ENCODE results near the gene ASXL2. TPM values are rescaled to one million over a fixed set of nuclear protein-coding genes. Genes with fewer than 3 reads are reported as not detected.
A peak's percentile ranks its signal among the peaks of the same experiment; 100 is the strongest.
"Not testable (repeated sequence)": the region's sequence is repeated elsewhere in the genome, so short reads cannot be mapped to it uniquely, and the experiment has no call there.

ASXL2 gene
- polyA plus RNA-seq (2013, experiment 1 of 2) = 12.0 TPM
- 11.0 TPM for polyA plus RNA-seq (2013, experiment 2 of 2)

DNA sequence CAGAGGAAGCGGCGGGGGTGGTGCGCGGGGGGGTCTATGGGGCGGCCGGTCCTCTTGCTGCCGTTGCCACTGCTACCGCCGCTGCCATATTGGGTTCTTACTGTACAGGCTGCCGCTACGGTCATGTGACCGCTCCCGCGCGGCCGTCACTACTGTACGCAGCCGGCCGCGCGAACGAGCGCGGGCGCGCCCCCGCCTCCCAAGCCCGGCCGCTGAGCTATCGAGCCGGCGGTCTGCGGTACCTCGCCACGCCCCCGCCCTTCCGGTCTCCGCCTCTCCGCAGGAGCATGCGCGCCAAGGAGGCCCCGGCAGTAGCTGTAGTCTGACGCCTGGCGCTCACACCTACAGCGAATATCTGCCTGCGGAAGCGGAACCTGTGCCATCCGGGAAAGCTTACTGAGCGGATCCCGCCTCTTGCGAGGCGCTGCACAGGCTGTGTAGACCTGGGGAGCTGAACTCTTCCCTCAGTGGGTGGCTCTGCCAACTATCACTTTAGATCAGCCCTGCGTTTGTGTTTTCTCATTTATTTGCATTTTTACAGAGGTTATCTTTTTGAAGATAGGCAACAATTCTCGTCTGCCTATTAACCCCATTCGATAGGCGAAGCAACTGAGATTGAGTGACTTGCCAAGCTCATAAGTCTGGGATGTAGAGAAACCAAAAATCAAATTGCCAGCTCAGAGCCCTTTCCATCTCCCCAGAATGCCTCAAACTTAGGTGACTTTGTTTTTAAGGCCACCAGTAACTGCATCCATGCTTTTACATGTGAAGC is at the start of gene ASXL2:
TSS of gene ASXL2 (minus strand) at position 127 of the 772 bp plus-strand sequence. CDS start 265 bp downstream, outside the sequence.
- H3K4me1 ChIP-seq (ENCODE audit: control insufficient read depth, insufficient read depth, low read length, poor library complexity, severe bottlenecking) = peaks cover 6% of the 10 kb centered on the region
- peak within 1 kb of the TSS; percentile 97 for H3K4me3 ChIP-seq (ENCODE audit: extremely low read depth, insufficient read depth, low read length, poor library complexity, severe bottlenecking)
- peak within 1 kb of the TSS; percentile 93 for H3K27ac ChIP-seq (ENCODE audit: low read depth, low read length, severe bottlenecking)
- peaks cover 16% of the 10 kb centered on the region for H3K36me3 ChIP-seq (ENCODE audit: control insufficient read depth, insufficient read depth, low read length)
- 4% methylated on average over 55 to 56 of the region's 56 CpGs for WGBS, 2 experiments (ENCODE audit: insufficient coverage in 2 of 2)
- no peaks in the 10 kb centered on the region for H3K9me3 ChIP-seq (ENCODE audit: control insufficient read depth, low read length)

GRCh38 chr2:25926984-25927756 is 48.9 kb upstream of the ASXL2 start:
- H3K27ac ChIP-seq (ENCODE audit: low read depth, low read length, severe bottlenecking) = no peak overlapping the region
- H3K4me1 ChIP-seq (ENCODE audit: control insufficient read depth, insufficient read depth, low read length, poor library complexity, severe bottlenecking) = no peaks in the 10 kb centered on the region
- 94% methylated on average over 7 to 9 of the region's 18 CpGs for WGBS, 2 experiments (ENCODE audit: insufficient coverage in 2 of 2)
- peaks cover 34% of the 10 kb centered on the region for H3K36me3 ChIP-seq (ENCODE audit: control insufficient read depth, insufficient read depth, low read length)
- no peak overlapping the region for H3K4me3 ChIP-seq (ENCODE audit: extremely low read depth, insufficient read depth, low read length, poor library complexity, severe bottlenecking)
- no peaks in the 10 kb centered on the region for H3K9me3 ChIP-seq (ENCODE audit: control insufficient read depth, low read length)

DNA sequence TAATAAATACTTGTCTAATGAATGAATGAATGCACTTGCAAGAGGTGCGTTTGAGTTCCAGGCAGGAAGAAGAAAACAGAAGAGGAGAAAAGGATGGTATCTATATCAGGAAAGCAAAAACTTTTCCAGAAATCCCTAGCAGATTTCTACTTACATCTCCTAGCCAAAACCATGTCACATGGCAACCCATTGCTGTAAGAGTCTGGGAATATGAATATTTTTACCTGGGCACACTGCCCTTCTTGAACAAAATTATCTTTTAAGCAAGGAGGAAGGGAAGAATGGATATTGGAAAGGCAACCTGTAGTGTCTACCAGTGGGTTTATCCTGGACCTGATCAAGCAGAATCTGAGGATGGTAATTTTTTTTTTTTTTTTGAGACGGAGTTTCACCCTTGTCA is 44.2 kb upstream of the ASXL2 start:
- Histone ChIP-seq H3K9me3 (ENCODE audit: control insufficient read depth, low read length) (no peaks in the 10 kb centered on the region), H3K36me3 (ENCODE audit: control insufficient read depth, insufficient read depth, low read length) (peaks cover 9% of the 10 kb centered on the region), H3K4me3 (ENCODE audit: extremely low read depth, insufficient read depth, low read length, poor library complexity, severe bottlenecking) (no peak overlapping the region), H3K27ac (ENCODE audit: low read depth, low read length, severe bottlenecking) (no peak overlapping the region), H3K4me1 (ENCODE audit: control insufficient read depth, insufficient read depth, low read length, poor library complexity, severe bottlenecking) (no peaks in the 10 kb centered on the region)
- 80% methylated on average over 1 of the region's 2 CpGs; no CpG with 5 or more reads in 1 of the 2 experiments for WGBS, 2 experiments (ENCODE audit: insufficient coverage in 2 of 2)

DNA sequence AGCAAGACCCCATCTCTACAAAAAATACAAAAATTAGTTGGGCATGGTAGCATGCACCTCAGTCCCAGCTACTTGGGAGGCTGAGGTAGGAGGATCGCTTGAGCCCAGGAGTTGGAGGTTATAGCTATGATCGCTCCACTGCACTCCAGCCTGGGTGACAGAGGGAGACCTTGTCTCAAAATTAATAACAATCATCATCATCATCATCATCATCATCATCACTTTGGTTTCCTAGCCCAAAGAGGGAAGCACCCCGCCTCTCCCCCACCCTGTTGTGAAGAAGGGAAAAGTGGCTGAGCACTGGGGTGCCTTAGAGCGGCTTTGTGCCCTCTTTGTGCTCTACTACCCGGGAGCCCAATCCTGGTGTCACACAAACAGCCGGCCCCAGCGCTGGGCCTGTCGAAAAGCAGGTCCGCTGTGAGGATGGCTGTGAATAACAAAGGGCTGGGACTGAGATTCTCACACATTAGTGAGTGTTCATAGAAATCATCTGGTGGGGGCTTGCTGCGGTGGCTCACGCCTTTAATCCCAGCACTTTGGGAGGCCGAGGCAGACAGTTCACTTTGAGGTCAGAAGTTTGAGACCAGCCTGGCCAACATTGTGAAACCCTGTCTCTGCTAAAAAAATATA is 42.6 kb upstream of the ASXL2 start:
- WGBS, 2 experiments (ENCODE audit: insufficient coverage in 2 of 2) = 74 to 75% methylated on average over 3 to 8 of the region's 12 CpGs
- no peaks in the 10 kb centered on the region for H3K36me3 ChIP-seq (ENCODE audit: control insufficient read depth, insufficient read depth, low read length)
- H3K4me3 ChIP-seq (ENCODE audit: extremely low read depth, insufficient read depth, low read length, poor library complexity, severe bottlenecking) = no peak overlapping the region
- no peaks in the 10 kb centered on the region for H3K4me1 ChIP-seq (ENCODE audit: control insufficient read depth, insufficient read depth, low read length, poor library complexity, severe bottlenecking)
- H3K9me3 ChIP-seq (ENCODE audit: control insufficient read depth, low read length) = no peaks in the 10 kb centered on the region
- H3K27ac ChIP-seq (ENCODE audit: low read depth, low read length, severe bottlenecking) = no peak overlapping the region

GRCh38 chr2:25920336-25920735 is 42.0 kb upstream of the ASXL2 start:
- H3K4me3 ChIP-seq (ENCODE audit: extremely low read depth, insufficient read depth, low read length, poor library complexity, severe bottlenecking) = no peak overlapping the region
- H3K27ac ChIP-seq (ENCODE audit: low read depth, low read length, severe bottlenecking) = no peak overlapping the region
- no peaks in the 10 kb centered on the region for H3K9me3 ChIP-seq (ENCODE audit: control insufficient read depth, low read length)
- WGBS, 2 experiments (ENCODE audit: insufficient coverage in 2 of 2) = 98 to 100% methylated on average over 4 to 5 of the region's 5 CpGs
- no peaks in the 10 kb centered on the region for H3K36me3 ChIP-seq (ENCODE audit: control insufficient read depth, insufficient read depth, low read length)
- no peaks in the 10 kb centered on the region for H3K4me1 ChIP-seq (ENCODE audit: control insufficient read depth, insufficient read depth, low read length, poor library complexity, severe bottlenecking)

DNA sequence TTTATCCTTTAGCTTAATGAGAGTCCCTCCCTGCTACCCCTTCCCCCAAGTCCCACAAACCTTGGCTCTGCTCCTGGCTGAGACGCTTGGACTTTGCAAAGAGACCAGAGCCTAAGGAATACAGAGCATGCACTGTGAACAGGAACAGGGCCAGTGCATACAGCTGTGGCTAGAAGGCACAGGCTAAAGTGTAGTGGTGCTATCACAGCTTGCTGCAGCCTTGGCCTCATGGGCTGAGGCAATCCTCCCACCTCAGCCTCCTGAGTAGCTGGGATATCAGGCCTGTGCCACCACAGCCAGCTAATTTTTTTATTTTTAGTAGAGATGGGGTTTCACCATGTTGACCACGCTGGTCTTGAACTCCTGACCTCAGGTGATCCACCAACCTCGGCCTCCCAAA is 39.5 kb upstream of the ASXL2 start:
- Histone ChIP-seq H3K4me1 (ENCODE audit: control insufficient read depth, insufficient read depth, low read length, poor library complexity, severe bottlenecking) (peaks cover 8% of the 10 kb centered on the region), H3K9me3 (ENCODE audit: control insufficient read depth, low read length) (no peaks in the 10 kb centered on the region), H3K36me3 (ENCODE audit: control insufficient read depth, insufficient read depth, low read length) (no peaks in the 10 kb centered on the region), H3K4me3 (ENCODE audit: extremely low read depth, insufficient read depth, low read length, poor library complexity, severe bottlenecking) (no peak overlapping the region), H3K27ac (ENCODE audit: low read depth, low read length, severe bottlenecking) (no peak overlapping the region)
- 92 to 100% methylated on average over 1 to 3 of the region's 3 CpGs for WGBS, 2 experiments (ENCODE audit: insufficient coverage in 2 of 2)

DNA sequence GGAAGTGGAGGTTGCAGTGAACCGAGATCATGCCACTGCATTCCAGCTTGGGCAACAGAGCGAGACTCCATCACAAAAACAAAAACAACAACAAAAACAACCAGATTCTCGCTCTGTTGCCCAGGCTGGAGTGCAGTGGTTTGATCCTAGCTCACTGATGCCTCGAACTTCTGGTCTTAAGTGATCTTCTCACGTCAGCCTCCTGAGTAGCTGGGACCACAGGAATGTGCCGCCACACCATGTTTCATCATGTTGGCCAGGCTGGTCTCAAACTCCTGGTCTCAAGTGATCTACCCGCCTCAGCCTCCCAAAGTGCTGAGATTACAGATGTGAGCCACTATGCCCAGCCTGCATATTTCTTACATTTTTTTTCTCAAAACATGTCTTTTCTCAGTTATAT is 39.1 kb upstream of the ASXL2 start:
- peaks cover 12% of the 10 kb centered on the region for H3K4me1 ChIP-seq (ENCODE audit: control insufficient read depth, insufficient read depth, low read length, poor library complexity, severe bottlenecking)
- not testable (repeated sequence) for H3K27ac ChIP-seq (ENCODE audit: low read depth, low read length, severe bottlenecking); H3K9me3 ChIP-seq (ENCODE audit: control insufficient read depth, low read length); H3K36me3 ChIP-seq (ENCODE audit: control insufficient read depth, insufficient read depth, low read length); H3K4me3 ChIP-seq (ENCODE audit: extremely low read depth, insufficient read depth, low read length, poor library complexity, severe bottlenecking)
- 95 to 99% methylated on average over 6 of the region's 7 CpGs for WGBS, 2 experiments (ENCODE audit: insufficient coverage in 2 of 2)

- H3K9me3 ChIP-seq (ENCODE audit: control insufficient read depth, low read length); H3K4me3 ChIP-seq (ENCODE audit: extremely low read depth, insufficient read depth, low read length, poor library complexity, severe bottlenecking); H3K36me3 ChIP-seq (ENCODE audit: control insufficient read depth, insufficient read depth, low read length): not testable (repeated sequence)
- peak overlapping the region; percentile 41 for H3K27ac ChIP-seq (ENCODE audit: low read depth, low read length, severe bottlenecking)
- peaks cover 12% of the 10 kb centered on the region for H3K4me1 ChIP-seq (ENCODE audit: control insufficient read depth, insufficient read depth, low read length, poor library complexity, severe bottlenecking)
- 89 to 94% methylated on average over 10 of the region's 16 CpGs for WGBS, 2 experiments (ENCODE audit: insufficient coverage in 2 of 2)
Observed at GRCh38 chr2:25915944-25916772, 37.9 kb upstream of the ASXL2 start.

DNA sequence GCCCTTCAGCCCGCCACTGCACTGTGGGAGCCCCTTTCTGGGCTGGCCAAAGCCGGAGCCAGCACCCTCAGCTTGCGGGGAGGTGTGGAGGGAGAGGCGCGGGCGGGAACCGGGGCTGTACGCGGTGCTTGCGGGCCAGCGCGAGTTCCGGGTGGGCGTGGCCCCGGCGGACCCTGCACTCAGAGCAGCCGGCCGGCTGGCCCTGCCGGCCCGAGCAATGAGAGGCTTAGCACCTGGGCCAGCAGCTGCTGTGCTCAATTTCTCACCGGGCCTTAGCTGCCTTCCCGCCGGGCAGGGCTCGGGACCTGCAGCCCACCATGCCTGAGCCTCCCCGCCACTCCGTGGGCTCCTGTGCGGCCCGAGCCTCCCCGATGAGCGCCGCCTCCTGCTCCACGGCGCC is 37.1 kb upstream of the ASXL2 start:
- not testable (repeated sequence) for H3K27ac ChIP-seq (ENCODE audit: low read depth, low read length, severe bottlenecking); H3K9me3 ChIP-seq (ENCODE audit: control insufficient read depth, low read length); H3K4me3 ChIP-seq (ENCODE audit: extremely low read depth, insufficient read depth, low read length, poor library complexity, severe bottlenecking); H3K36me3 ChIP-seq (ENCODE audit: control insufficient read depth, insufficient read depth, low read length)
- WGBS, 2 experiments (ENCODE audit: insufficient coverage in 2 of 2) = 94 to 100% methylated on average over 2 to 29 of the region's 33 CpGs
- peaks cover 12% of the 10 kb centered on the region for H3K4me1 ChIP-seq (ENCODE audit: control insufficient read depth, insufficient read depth, low read length, poor library complexity, severe bottlenecking)

- H3K36me3 ChIP-seq (ENCODE audit: control insufficient read depth, insufficient read depth, low read length); H3K4me3 ChIP-seq (ENCODE audit: extremely low read depth, insufficient read depth, low read length, poor library complexity, severe bottlenecking); H3K9me3 ChIP-seq (ENCODE audit: control insufficient read depth, low read length): not testable (repeated sequence)
- WGBS, 2 experiments (ENCODE audit: insufficient coverage in 2 of 2) = 57 to 69% methylated on average over 9 of the region's 9 CpGs
- Histone ChIP-seq H3K27ac (ENCODE audit: low read depth, low read length, severe bottlenecking) (peak overlapping the region; percentile 33), H3K4me1 (ENCODE audit: control insufficient read depth, insufficient read depth, low read length, poor library complexity, severe bottlenecking) (peaks cover 12% of the 10 kb centered on the region)
Observed at GRCh38 chr2:25913696-25913973, 35.3 kb upstream of the ASXL2 start.

All from mesodermal cell (in vitro differentiated cells).